Testis (tissue), 2 donors: ENCODE measurements around the gene ANKRD63.

Source experiments
- CTCF ChIP-seq, 3 experiments: fragments of 450-650 bp in 2 of 3; fragments of 200-600 bp in 1 of 3; sonication (generic) in 1 of 3; IDR thresholded peaks; one replicate each; pipeline ENCODE4 v1.5.1; 2016 to 2019; ENCODE audit warnings: antibody characterized with exemption in 3 of 3, mild to moderate bottlenecking in 2 of 3, moderate library complexity in 1 of 3
- POLR2A ChIP-seq: fragments of 450-650 bp; IDR thresholded peaks from one replicate; pipeline ENCODE4 v1.6.1; 2017; ENCODE audit warnings: antibody characterized with exemption, mild to moderate bottlenecking, moderate library complexity

GRCh38 chr15:40270246-40270995, 12.4 kb downstream of the ANKRD63 start:
- TF ChIP-seq CTCF (IDR thresholded peaks at IDR 0.05) (no peak), POLR2A (no peak)
